KMS-11 (cell line): Measurements from ENCODE around the gene MIEN1.
"Not testable (repeated sequence)": the region's sequence is repeated elsewhere in the genome, so short reads cannot be mapped to it uniquely, and the experiment has no call there.

Experiments
- H2AFZ ChIP-seq: fragments of 200-600 bp; sonication (generic); 2 replicates; pipeline ENCODE4 v1.6.1; 2016; ENCODE audit warnings: antibody characterized with exemption, mixed run types, low read depth
- H3K27ac ChIP-seq: fragments of 200-600 bp; sonication (generic); 2 replicates; pipeline ENCODE4 v1.6.1; 2016; ENCODE audit warnings: mild to moderate bottlenecking, mixed run types
- H3K27me3 ChIP-seq: fragments of 200-600 bp; sonication (generic); 2 replicates; pipeline ENCODE4 v1.6.1; 2017; ENCODE audit warnings: mild to moderate bottlenecking, low read depth, mixed run types, moderate library complexity; ENCODE audit not compliant: insufficient read depth
- H3K36me3 ChIP-seq: fragments of 200-600 bp; sonication (generic); 2 replicates; pipeline ENCODE4 v1.6.1; 2017; ENCODE audit warnings: mild to moderate bottlenecking, mixed run types; ENCODE audit not compliant: insufficient read depth
- H3K4me1 ChIP-seq: fragments of 200-600 bp; sonication (generic); 2 replicates; pipeline ENCODE4 v1.6.1; 2016; ENCODE audit warnings: mild to moderate bottlenecking, low read depth, mixed run types; ENCODE audit not compliant: poor library complexity, severe bottlenecking
- H3K4me2 ChIP-seq: fragments of 200-600 bp; sonication (generic); 2 replicates; pipeline ENCODE4 v1.7.0; 2016; ENCODE audit warnings: mild to moderate bottlenecking, mixed run types
- H3K4me3 ChIP-seq: fragments of 200-600 bp; sonication (generic); IDR thresholded peaks from 2 replicates; pipeline ENCODE4 v1.6.1; 2017; ENCODE audit warnings: low read depth, low read length, mixed read lengths; ENCODE audit not compliant: insufficient read depth
- H3K79me2 ChIP-seq: fragments of 200-600 bp; sonication (generic); 2 replicates; pipeline ENCODE4 v1.6.1; 2016; ENCODE audit warnings: low read depth, mixed run types; ENCODE audit not compliant: insufficient read depth
- H3K9ac ChIP-seq: fragments of 200-600 bp; sonication (generic); 2 replicates; pipeline ENCODE4 v1.6.1; 2016; ENCODE audit warnings: mild to moderate bottlenecking, mixed run types
- H4K20me1 ChIP-seq: fragments of 200-600 bp; sonication (generic); 2 replicates; pipeline ENCODE4 v1.6.1; 2016; ENCODE audit warnings: mild to moderate bottlenecking, mixed run types; ENCODE audit not compliant: insufficient read depth
- TF ChIP-seq, protein P1 (sequence below): fragments of 200-600 bp; sonication (generic); conservative IDR thresholded peaks from 2 replicates; pipeline ENCODE4 v1.6.1; 2017; ENCODE audit warnings: low read depth, mild to moderate bottlenecking, antibody characterized with exemption, low read length, moderate library complexity, mixed read lengths

Gene MIEN1

DNA sequence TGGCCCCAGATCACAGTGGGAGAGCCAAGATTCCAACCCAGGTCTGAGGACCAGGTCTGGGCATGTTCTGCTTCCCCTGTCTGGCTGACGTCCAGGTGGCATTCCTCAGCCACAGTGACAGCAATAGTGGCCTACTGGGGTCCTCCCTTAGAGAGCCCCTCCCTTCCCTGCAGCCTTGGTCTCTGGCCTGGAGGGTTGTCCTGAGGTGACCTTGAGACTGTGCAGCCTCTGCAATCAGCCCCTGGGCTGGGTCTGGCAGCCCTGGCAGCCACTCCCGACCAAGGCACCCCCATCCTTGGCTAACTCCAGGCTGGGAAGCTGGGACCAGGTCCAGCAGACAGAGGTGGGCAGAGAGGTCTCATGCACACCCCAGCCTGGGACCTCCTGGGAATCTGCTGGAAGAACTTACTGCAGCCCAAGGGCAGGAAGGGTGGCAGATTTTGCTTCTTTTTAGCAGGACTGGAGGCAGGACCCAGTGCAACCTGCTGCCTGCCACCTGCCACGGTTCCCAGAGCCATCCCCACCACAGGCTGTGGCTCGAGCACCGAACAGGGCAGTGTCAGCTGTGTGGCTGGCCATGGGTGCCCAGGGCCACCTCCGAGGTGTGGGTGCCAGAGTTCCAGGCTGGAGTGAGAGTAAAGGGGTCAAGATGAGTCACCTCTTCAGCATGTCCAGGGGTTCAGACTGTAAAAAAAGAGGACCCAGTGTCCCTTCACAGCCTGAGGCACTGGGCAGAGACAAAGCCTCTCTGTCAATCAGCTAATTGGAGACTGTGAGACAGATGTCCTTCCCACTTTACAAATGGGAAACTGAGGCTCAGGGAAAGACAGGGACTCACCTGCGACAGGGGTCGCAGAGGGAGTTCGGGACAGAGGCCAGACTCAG is 20.0 kb upstream of the MIEN1 start:
- Histone ChIP-seq H3K27me3 (no peaks in the 10 kb centered on the region), H3K4me1 (peaks cover 27% of the 10 kb centered on the region), H3K9ac (no peak overlapping the region), H2AFZ (no peak overlapping the region), H3K4me2 (no peak overlapping the region), H3K4me3 (no peak overlapping the region), H3K27ac (no peak overlapping the region), H4K20me1 (no peaks in the 10 kb centered on the region), H3K79me2 (peaks cover 6% of the 10 kb centered on the region; the same call in 1 of the 2 replicates), H3K36me3 (no peaks in the 10 kb centered on the region)
- TF ChIP-seq, protein P1, sequence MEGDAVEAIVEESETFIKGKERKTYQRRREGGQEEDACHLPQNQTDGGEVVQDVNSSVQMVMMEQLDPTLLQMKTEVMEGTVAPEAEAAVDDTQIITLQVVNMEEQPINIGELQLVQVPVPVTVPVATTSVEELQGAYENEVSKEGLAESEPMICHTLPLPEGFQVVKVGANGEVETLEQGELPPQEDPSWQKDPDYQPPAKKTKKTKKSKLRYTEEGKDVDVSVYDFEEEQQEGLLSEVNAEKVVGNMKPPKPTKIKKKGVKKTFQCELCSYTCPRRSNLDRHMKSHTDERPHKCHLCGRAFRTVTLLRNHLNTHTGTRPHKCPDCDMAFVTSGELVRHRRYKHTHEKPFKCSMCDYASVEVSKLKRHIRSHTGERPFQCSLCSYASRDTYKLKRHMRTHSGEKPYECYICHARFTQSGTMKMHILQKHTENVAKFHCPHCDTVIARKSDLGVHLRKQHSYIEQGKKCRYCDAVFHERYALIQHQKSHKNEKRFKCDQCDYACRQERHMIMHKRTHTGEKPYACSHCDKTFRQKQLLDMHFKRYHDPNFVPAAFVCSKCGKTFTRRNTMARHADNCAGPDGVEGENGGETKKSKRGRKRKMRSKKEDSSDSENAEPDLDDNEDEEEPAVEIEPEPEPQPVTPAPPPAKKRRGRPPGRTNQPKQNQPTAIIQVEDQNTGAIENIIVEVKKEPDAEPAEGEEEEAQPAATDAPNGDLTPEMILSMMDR = no peak

DNA sequence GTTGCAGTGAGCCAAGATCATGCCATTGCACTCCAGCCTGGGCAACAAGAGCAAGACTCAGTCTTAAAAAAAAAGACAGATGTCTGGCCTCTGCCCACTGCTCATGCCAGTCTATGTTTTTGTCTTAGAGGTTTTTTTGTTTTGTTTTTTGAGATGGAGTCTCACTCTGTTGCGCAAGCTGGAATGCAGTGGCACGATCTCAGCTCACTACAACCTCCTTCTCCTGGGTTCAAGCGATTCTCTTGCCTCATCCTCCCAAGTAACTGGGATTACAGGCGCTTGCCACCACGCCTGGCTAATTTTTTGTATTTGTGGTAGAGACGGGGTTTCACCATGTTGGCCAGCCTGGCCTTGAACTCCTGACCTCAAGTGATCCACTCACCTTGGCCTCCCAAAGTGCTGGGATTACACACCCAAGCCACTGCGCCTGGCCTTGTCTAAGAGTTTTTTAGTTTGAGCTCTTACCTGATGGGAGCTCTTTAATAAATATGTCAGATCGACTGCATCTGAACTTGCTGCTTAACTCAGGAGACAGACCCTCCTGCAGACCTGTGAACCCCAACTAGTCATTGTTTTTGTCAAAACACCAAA is 18.2 kb upstream of the MIEN1 start:
- not testable (repeated sequence) for H3K27ac ChIP-seq, H3K27me3 ChIP-seq, H3K4me2 ChIP-seq, H3K9ac ChIP-seq, H3K36me3 ChIP-seq, H3K4me3 ChIP-seq, H3K79me2 ChIP-seq, H2AFZ ChIP-seq, H4K20me1 ChIP-seq
- H3K4me1 ChIP-seq = peaks cover 17% of the 10 kb centered on the region

DNA sequence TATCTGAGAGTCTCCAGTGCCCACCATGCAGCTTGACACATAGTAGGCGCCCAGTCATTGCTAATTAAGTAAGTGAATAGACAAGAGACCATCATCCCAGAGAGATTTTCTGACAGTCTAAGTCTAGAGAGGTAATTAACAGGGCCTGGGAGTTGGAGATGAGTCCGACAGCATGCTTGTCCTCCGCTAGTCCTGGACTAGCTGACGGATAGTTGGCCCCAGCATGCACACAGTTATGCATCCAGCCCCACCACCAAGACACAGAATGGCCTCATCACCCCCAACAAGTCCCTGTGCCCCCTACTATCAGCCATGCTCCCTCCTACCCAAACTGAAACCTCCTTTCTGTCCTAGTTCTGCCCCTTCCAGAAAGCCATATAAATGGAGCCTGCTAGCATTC is 17.4 kb upstream of the MIEN1 start:
- no peak overlapping the region for H3K27ac ChIP-seq

DNA sequence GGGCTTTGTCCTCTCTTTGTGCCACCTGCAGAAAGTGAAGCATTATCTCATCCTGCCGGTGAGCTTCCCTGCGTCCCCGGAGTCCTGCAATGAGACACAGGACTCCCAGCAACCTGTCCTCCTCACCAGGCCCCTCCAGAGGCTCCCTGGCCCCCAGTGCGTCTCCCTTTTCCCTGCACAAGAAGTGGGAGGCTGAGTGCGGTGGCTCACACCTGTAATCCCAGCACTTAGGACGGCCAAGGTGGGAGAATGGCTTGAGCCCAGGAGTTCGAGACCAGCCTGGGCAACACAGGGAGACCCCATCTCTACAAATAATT is 15.8 kb upstream of the MIEN1 start:
- Histone ChIP-seq H3K27me3 (no peaks in the 10 kb centered on the region), H3K4me3 (no peak overlapping the region), H2AFZ (no peak overlapping the region), H4K20me1 (no peaks in the 10 kb centered on the region), H3K36me3 (no peaks in the 10 kb centered on the region), H3K9ac (no peak overlapping the region), H3K4me1 (no peaks in the 10 kb centered on the region), H3K27ac (no peak overlapping the region), H3K79me2 (no peaks in the 10 kb centered on the region), H3K4me2 (no peak overlapping the region)
- TF ChIP-seq, protein P1 = no peak

More for the DNA sequence above, 17.4 kb upstream of the MIEN1 start:
- no peaks in the 10 kb centered on the region for H3K36me3 ChIP-seq
- TF ChIP-seq, protein P1 = no peak
- H3K27me3 ChIP-seq = no peaks in the 10 kb centered on the region
- no peak overlapping the region for H3K9ac ChIP-seq
- H2AFZ ChIP-seq = no peak overlapping the region
- no peak overlapping the region for H3K4me2 ChIP-seq
- H4K20me1 ChIP-seq = no peaks in the 10 kb centered on the region
- H3K4me1 ChIP-seq = peaks cover 9% of the 10 kb centered on the region
- H3K4me3 ChIP-seq = no peak overlapping the region
- H3K79me2 ChIP-seq = no peaks in the 10 kb centered on the region
